GM13977 (cell line): ENCODE results near the gene HAND2.

Experiments used
- DNase-seq: peaks from one replicate; pipeline ENCODE4 v3.0.0; 2012; ENCODE audit warnings: low spot score
- in situ Hi-C: fragments of 300-500 bp; cut with MboI; formaldehyde crosslinking; loops from one replicate; pipeline ENCODE4 v1.12.0; 2022; ENCODE audit warnings: low sequenced_read_pairs, low pct_unique_long_range_greater_than_20kb, mixed read lengths, inconsistent platforms; ENCODE audit not compliant: unreplicated experiment
- TF ChIP-seq, protein P1 (sequence below): IDR thresholded peaks from 2 replicates; pipeline ENCODE4 v1.5.1; 2012; ENCODE audit warnings: mild to moderate bottlenecking, control low read depth; ENCODE audit not compliant: insufficient read depth; ENCODE audit errors: extremely low read depth, missing control alignments

Gene HAND2

DNA sequence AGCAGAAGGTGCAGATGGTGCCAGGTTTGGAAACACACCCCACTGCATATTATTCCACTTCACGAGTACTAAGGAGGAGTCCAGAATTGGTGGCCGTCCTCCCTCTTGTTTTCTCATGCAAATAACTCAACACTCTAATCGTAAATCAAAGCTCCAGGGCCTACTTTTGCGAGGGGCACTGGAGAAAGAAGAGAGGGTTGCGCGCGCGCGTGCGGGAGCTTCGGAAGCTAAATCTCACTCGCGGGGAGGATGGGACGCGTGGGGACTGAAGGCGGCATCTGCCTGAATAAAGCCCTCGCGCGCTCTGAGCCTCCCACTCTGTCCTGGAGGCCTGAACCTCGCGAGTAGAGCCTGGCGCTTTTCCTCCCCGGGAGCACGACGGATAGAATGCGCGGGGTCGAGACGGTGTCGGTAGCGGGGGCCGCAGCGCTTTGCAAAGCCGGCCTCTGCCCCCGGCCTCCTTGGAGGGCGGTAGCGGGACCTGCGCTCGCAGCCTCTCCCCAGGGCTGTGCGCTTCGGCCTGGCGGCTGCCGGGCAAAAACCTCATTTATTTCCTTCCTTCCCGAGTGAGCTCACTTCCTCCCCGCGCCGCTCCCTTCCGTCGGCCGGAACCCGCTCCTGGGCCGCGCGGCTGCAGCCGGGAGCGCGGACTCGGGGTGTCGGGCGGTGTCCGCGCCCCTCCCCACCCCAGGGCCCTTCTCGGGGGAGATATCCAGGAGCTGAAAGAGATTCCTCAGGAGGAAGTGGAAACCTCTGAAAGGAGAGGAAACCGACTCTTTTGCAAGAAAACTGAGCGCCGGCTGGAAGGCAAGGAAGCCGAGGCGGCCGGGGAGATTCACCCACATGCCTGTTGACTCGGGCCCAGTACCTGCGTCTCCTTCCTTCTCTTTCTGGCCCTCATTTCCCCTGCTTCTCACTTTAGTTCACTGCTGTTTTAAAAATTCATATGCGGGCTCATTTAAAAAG is 20.7 kb downstream of the HAND2 start:
- in situ Hi-C loops = loop anchor here (25.0 kb wide), 1 partner anchor 703 kb away; no protein-coding TSS in a partner anchor
- peak; percentile 37 for DNase-seq
- TF ChIP-seq, protein P1, sequence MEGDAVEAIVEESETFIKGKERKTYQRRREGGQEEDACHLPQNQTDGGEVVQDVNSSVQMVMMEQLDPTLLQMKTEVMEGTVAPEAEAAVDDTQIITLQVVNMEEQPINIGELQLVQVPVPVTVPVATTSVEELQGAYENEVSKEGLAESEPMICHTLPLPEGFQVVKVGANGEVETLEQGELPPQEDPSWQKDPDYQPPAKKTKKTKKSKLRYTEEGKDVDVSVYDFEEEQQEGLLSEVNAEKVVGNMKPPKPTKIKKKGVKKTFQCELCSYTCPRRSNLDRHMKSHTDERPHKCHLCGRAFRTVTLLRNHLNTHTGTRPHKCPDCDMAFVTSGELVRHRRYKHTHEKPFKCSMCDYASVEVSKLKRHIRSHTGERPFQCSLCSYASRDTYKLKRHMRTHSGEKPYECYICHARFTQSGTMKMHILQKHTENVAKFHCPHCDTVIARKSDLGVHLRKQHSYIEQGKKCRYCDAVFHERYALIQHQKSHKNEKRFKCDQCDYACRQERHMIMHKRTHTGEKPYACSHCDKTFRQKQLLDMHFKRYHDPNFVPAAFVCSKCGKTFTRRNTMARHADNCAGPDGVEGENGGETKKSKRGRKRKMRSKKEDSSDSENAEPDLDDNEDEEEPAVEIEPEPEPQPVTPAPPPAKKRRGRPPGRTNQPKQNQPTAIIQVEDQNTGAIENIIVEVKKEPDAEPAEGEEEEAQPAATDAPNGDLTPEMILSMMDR = no peak

DNA sequence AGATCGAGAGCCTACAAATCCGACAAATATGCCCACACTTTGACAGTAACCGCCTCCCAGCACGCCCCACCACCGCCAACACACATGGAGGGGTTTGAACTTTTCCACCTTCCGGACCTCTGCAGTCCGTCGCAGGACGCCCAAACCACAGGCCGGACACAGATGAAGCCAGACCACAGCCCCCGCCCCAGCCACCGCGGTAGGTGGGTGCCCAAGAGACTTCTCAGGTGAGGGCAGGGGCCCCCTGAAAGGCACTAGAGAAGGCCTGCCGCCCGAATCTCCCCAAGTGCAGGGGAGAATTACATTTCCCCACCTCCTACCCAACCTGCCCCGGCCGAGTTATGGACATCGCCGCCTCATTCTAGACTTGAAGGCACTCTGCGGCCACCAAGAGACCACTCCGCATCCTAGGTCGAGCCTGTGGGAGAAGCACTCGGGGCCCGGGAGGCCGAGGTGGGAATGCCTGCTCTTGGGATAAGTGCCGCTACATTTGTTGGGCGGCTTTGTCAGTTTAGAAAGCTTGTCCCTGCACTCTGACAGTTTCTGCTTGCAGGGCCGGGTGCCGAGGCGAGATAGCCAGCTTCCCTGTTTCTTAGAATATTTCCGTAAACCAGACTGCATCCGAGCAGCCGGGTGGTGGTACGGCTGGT is 21.5 kb downstream of the HAND2 start:
- peak; percentile 45 for DNase-seq
- TF ChIP-seq, protein P1 = no peak
- in situ Hi-C loops = loop anchor here (25.0 kb wide), 1 partner anchor 704 kb away; no protein-coding TSS in a partner anchor

DNA sequence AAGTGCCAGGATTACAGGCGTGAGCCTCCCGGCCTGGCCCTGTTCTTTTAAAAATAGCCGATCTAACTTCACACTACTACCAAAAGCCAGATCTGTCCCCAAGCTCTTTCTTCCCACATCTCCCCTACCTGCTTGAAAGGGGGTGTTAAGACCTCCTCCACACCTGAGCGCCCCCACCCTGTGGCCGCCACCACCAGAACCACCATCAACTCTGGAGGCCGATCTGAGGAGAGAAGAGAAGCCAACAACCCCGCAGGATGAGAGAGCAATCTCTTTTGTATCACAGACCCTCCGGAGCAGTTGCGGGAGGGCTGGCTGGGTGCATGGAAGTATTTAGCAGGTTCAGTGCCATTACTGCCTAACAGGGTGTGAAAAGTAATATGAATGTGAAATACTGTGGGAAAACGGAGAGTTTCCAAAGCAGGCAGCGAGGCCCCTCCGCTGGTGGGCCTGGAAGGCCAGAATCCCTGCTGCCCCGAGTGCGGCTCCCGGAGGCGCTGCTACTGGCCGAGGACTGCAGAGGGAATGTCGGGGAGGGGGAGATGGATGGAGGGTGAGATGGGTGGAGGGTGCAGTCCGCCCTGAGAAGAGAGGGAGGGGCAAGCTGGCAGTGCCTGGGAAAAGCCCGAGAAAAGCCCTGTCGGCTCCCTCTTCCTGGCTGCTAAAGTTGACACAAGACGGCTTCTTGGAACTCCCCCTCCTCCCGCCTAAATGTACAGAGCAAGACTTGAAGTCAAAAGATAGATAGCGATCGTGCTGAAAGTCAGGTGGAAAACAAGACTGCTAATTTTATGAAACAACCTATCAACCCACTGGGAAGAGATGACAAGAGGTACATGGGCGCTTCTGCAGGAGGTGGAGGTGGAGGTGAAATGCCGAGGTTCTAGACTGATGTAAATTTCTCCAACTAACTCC is 22.3 kb downstream of the HAND2 start:
- in situ Hi-C loops = loop anchor here (25.0 kb wide), 1 partner anchor 705 kb away; no protein-coding TSS in a partner anchor
- DNase-seq = peak; percentile 38

DNA sequence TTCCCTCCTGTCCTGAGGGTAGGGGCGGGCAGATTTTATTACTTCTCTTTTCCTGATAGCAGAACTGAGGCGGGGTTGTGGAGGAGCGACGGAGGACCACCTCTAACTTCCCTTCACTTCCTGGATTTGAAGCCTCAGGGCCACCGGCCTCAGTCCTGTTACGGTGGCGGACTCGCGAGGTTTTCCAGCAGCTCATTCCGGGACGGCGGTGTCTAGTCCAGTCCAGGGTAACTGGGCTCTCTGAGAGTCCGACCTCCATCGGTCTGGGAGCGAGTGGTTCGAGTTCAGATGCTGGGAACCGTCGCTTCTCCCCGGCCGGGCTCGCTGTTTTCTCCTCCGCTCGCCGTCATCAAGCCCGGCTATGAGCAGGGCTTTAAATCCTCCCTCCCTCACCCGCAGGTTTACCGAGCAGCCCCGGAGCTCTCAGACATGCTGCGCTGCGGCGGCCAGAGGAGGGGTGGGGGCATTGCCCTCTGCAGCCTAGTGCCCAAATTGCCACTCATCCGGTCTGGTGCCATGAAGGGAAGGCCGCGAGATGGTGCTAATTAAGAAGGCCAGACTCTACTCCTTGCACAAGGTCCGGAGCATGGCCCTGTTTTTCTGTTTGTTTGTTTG is 23.3 kb downstream of the HAND2 start:
- peak; percentile 58 for DNase-seq
- TF ChIP-seq, protein P1 = no peak
- in situ Hi-C loops = loop anchor here (25.0 kb wide), 1 partner anchor 706 kb away; no protein-coding TSS in a partner anchor

More for the DNA sequence above, 22.3 kb downstream of the HAND2 start:
- TF ChIP-seq, protein P1 = no peak

DNA sequence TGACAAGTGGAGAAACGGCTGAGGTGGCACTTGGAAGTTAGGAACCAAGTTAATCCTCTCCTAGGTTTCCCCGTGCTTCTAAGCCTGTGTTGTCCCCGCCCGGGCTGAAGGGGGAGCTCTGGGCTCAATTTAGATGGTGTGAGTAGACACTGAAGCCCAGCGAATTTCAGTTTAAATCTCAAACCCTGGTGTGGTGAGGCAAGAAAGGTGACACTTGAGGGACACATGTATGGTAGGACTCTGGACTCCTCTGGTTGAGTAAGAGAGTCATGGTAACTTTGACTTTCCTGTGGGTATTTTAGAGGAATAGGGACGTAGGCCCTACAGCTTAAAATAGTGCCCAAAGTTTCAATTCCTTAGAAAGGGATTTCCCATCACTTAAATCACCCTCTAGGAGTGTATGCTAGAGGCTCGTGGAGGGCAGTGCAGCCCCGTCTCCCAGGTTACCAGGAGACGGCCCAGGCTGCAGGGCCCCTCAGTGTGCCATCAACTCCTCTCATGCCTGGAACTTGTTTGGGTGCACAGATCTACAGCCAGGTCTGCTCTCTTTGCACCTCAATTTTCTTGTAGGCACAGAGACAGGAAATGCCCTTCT is 24.0 kb downstream of the HAND2 start:
- in situ Hi-C loops = loop anchor here (25.0 kb wide), 1 partner anchor 706 kb away; no protein-coding TSS in a partner anchor
- peak; percentile 88 for DNase-seq
- TF ChIP-seq, protein P1 = peak; percentile 84
